AG04449 (cell line): ENCODE data around the gene KLK4.
A peak's percentile ranks its signal among the peaks of the same experiment; 100 is the strongest.

Experiments
- CTCF ChIA-PET: fragments of 350-600 bp; formaldehyde crosslinking; extraction: SDS; loops from one replicate; lab custom pipeline; 2021; ENCODE audit warnings: antibody characterized with exemption; lab: Yijun Ruan, JAX
- POLR2A ChIA-PET: fragments of 400-600, 350-600 bp; formaldehyde crosslinking; extraction: SDS; loops from one replicate; lab custom pipeline; 2020; ENCODE audit warnings: antibody characterized with exemption, inconsistent platforms; lab: Yijun Ruan, JAX
- DNase-seq: peaks from one replicate; pipeline ENCODE4 v3.0.0-alpha.2; 2010; ENCODE audit warnings: low read depth, low spot score
- H3K4me3 ChIP-seq: 2 replicates; pipeline ENCODE4 v1.5.1; 2011; ENCODE audit warnings: low read depth, mild to moderate bottlenecking, control low read depth, low read length
- CTCF ChIP-seq: IDR thresholded peaks from one replicate; pipeline ENCODE4 v1.5.1; 2011; ENCODE audit warnings: mild to moderate bottlenecking, moderate library complexity, low read length, control low read depth, inconsistent platforms; ENCODE audit not compliant: insufficient read depth; ENCODE audit errors: missing control alignments

KLK4 gene

GRCh38 chr19:50910722-50911121, 473 bp downstream of the KLK4 start:
- POLR2A ChIA-PET, result no interaction called here
- CTCF ChIA-PET, result no interaction called here
- H3K4me3 ChIP-seq, result no peak overlapping the region
- no peak for DNase-seq
- TF ChIP-seq CTCF, result no peak

GRCh38 chr19:50909240-50910070, 1.7 kb downstream of the KLK4 start:
- no peak for DNase-seq
- ChIA-PET CTCF (interaction anchor here (0.6 to 2.5 kb wide), 2 partner anchors 10 to 12 kb away, joined by 3 to 14 read pairs; no protein-coding TSS in a partner anchor), POLR2A (no interaction called here)

GRCh38 chr19:50908336-50908735, 2.9 kb downstream of the KLK4 start:
- CTCF ChIA-PET, result interaction anchor here (2.5 kb wide), 1 partner anchor 14 kb away, joined by 14 read pairs; no protein-coding TSS in a partner anchor
- DNase-seq, result no peak
- TF ChIP-seq CTCF, result no peak
- H3K4me3 ChIP-seq, result no peak overlapping the region
- POLR2A ChIA-PET, result no interaction called here

More at GRCh38 chr19:50909240-50910070, 1.7 kb downstream of the KLK4 start:
- TF ChIP-seq CTCF, result no peak
- H3K4me3 ChIP-seq, result no peak overlapping the region

DNA sequence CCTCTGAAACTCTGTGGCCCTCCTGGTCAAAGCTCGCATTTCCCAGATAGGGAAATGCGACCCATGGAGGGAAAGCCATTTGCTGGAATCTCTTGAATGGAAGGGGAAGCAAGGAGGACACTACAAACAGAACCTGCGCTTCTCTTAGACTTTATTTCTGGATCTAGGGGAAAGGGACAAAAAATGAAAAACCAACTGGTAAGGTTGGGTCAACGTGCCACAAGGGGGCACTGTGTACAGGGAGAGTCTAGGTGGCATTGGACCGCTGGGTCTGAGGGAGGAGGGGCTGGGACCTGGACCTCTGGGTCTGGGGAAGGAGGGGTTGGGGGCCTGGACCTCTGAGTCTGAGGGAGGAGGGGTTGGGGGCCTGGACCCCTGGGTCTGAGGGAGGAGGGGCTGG, 5.0 kb downstream of the KLK4 start:
- H3K4me3 ChIP-seq, result no peak overlapping the region
- ChIA-PET POLR2A (no interaction called here), CTCF (interaction anchor here (1.0 to 1.6 kb wide), 2 partner anchors 16 to 369 kb away, joined by 3 to 12 read pairs; no protein-coding TSS in a partner anchor)
- DNase-seq, result no peak
- TF ChIP-seq CTCF, result peak; percentile 26

DNA sequence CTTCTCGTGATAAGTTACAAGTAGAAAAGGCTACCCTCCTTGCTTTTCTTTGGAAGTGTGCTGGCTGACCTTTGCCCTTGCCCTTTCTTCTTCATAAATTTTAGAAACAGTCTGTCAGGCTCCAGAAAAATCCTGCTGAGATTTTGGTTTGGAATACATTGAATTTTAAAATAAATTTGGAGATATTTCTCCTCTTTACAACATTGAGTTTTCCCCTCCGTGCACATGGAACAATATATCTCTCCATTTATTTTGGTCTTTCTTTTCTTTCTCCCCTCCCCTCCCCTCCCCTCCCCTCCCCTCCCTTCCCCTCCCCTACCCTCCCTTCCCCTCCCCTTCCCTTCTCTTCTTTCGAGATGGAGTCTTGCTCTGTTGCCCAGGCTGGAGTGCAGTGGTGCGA, 8.6 kb downstream of the KLK4 start:
- TF ChIP-seq CTCF, result no peak
- DNase-seq, result no peak
- CTCF ChIA-PET, result no interaction called here
- POLR2A ChIA-PET, result no interaction called here
- H3K4me3 ChIP-seq, result no peak overlapping the region

DNA sequence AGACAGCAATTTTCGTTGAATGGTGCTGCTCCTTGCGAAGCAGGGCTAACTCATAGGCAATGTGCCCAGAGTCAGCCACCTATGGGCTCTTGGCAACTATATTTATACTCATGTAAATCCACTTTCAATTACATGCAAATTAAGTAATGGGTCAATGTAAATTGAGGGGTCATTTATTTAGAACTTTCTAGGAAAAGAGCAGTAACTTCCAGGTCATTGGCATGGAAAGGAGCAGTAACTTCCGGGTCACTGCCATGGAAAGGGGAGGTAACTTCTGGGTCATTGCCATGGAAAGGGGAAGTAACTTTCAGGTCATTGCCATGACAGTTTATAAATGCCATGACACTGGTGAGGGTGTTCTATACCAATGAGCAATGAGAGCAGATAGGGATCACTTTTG, 11.6 kb downstream of the KLK4 start:
- CTCF ChIA-PET, result interaction anchor here (1.0 kb wide), 1 partner anchor 21 kb away, joined by 3 read pairs; no protein-coding TSS in a partner anchor
- POLR2A ChIA-PET, result no interaction called here
- no peak for DNase-seq
- H3K4me3 ChIP-seq, result no peak overlapping the region
- TF ChIP-seq CTCF, result no peak
